Measurements from ENCODE around the gene SLIT3. TPM values are rescaled to one million over a fixed set of nuclear protein-coding genes. Genes with fewer than 3 reads are reported as not detected.

The SLIT3 gene
- total RNA-seq, 3 donors from 2014 or later (not counting 1 experiment from before 2014, with no cell fraction given): 0.34 to 0.80 TPM; not detected in 1

DNA sequence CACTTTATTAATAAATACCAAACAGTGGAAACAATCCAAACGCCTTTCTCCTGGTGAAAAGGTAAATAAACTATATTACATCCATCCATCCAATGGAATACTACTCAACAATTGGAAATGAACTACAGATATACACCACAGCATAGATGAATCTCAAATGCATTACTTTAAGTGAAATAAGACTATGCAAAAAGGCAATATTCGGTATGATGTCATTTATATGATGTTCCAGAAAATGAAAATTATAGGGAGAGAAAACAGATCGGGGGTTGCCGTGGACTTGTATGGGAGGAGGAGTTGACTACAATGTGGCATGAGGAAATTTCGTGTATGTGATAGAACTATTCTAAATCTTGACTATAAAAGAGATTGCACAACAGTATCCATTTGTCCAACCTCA, 27.5 kb upstream of the SLIT3 start:
- DNase-seq (no peak), ATAC-seq (no peak)
- H3K4me1 Mint-ChIP-seq: no peaks in the 10 kb centered on the region
- H3K4me1 ChIP-seq (ENCODE audit: control insufficient read depth, insufficient read depth, low read length): no peaks in the 10 kb centered on the region
- TF ChIP-seq, protein P1, sequence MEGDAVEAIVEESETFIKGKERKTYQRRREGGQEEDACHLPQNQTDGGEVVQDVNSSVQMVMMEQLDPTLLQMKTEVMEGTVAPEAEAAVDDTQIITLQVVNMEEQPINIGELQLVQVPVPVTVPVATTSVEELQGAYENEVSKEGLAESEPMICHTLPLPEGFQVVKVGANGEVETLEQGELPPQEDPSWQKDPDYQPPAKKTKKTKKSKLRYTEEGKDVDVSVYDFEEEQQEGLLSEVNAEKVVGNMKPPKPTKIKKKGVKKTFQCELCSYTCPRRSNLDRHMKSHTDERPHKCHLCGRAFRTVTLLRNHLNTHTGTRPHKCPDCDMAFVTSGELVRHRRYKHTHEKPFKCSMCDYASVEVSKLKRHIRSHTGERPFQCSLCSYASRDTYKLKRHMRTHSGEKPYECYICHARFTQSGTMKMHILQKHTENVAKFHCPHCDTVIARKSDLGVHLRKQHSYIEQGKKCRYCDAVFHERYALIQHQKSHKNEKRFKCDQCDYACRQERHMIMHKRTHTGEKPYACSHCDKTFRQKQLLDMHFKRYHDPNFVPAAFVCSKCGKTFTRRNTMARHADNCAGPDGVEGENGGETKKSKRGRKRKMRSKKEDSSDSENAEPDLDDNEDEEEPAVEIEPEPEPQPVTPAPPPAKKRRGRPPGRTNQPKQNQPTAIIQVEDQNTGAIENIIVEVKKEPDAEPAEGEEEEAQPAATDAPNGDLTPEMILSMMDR (IDR thresholded peaks at IDR 0.05): no peak
- no peaks in the 10 kb centered on the region for H3K9me3 ChIP-seq (ENCODE audit: control insufficient read depth, insufficient read depth, low read length)
- no peak overlapping the region for H3K4me3 ChIP-seq (ENCODE audit: low read length)
- no peaks in the 10 kb centered on the region for H3K36me3 ChIP-seq (ENCODE audit: control insufficient read depth, insufficient read depth, low read length)
- no peaks in the 10 kb centered on the region for H3K36me3 Mint-ChIP-seq
- peaks cover 0 to 8% of the 10 kb centered on the region in 2 donors for H3K27me3 Mint-ChIP-seq (ENCODE audit: low read depth in 2 of 2)
- no peak overlapping the region for H3K27ac Mint-ChIP-seq
- no peaks in the 10 kb centered on the region for H3K9me3 Mint-ChIP-seq
- H3K27me3 ChIP-seq (ENCODE audit: control insufficient read depth, insufficient read depth, low read length): no peaks in the 10 kb centered on the region
- no peak overlapping the region for H3K27ac ChIP-seq (ENCODE audit: low read length)
- intact Hi-C loops (cut with micrococcal nuclease): no loop called here
- no peak overlapping the region for H3K4me3 Mint-ChIP-seq
- 96% methylated on average over 3 of the region's 5 CpGs for WGBS (ENCODE audit: insufficient coverage)

DNA sequence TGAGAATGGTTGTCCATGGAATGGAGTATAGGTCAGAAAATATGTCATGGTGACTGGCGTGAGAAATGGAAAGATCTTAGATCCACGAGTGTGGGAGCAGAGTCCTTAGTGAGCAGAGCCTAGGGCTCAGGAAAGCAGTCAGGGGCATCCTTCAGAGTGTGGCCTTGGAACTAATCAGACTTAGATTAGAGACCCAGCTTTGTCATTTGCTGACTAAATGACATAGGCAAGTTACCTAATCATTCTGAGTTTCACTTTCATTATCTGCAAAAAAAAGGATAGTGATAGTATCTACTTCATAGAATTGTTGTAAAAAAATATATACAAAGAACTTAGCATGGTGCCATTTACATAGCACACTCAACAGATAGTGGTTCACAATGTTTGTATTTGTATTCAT, 24.3 kb upstream of the SLIT3 start:
- DNase-seq: no peak
- Histone ChIP-seq H3K9me3 (ENCODE audit: control insufficient read depth, insufficient read depth, low read length) (no peaks in the 10 kb centered on the region), H3K4me3 (ENCODE audit: low read length) (no peak overlapping the region), H3K27ac (ENCODE audit: low read length) (no peak overlapping the region), H3K36me3 (ENCODE audit: control insufficient read depth, insufficient read depth, low read length) (no peaks in the 10 kb centered on the region), H3K27me3 (ENCODE audit: control insufficient read depth, insufficient read depth, low read length) (no peaks in the 10 kb centered on the region), H3K4me1 (ENCODE audit: control insufficient read depth, insufficient read depth, low read length) (no peaks in the 10 kb centered on the region)
- TF ChIP-seq, protein P1 (IDR thresholded peaks at IDR 0.05): no peak
- intact Hi-C loops (cut with micrococcal nuclease): no loop called here
- H3K27ac Mint-ChIP-seq: no peak overlapping the region
- H3K27me3 Mint-ChIP-seq (ENCODE audit: low read depth in 2 of 2): peaks cover 2 to 17% of the 10 kb centered on the region in 2 donors
- H3K4me1 Mint-ChIP-seq: no peaks in the 10 kb centered on the region
- no peaks in the 10 kb centered on the region for H3K36me3 Mint-ChIP-seq
- WGBS (ENCODE audit: insufficient coverage): 88% methylated on average over 2 of the region's 2 CpGs
- no peak overlapping the region for H3K4me3 Mint-ChIP-seq
- no peaks in the 10 kb centered on the region for H3K9me3 Mint-ChIP-seq
- no peak for ATAC-seq

DNA sequence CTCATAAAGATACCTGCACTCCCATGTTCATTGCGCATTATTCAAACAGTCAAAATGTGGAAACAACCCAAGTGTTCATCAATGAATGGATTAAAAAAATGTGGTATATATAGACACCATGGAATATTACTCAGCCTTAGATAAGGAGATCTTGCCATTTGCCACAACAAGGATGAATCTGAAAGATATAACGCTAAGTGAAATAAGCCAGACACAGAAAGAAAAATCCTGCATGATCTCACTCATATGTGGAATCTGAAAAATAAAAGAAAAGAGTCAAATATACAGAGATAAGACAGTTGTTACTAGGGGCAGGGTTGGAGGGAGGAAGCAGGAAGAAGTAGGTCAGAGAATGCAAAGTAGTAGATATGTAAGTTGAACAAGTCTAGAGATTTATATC, 17.6 kb upstream of the SLIT3 start:
- no peaks in the 10 kb centered on the region for H3K4me1 Mint-ChIP-seq
- intact Hi-C loops (cut with micrococcal nuclease): no loop called here
- no CpG with 5 or more reads among the region's 2 CpGs for WGBS (ENCODE audit: insufficient coverage)
- Histone ChIP-seq H3K27ac (ENCODE audit: low read length) (no peak overlapping the region), H3K4me3 (ENCODE audit: low read length) (no peak overlapping the region), H3K27me3 (ENCODE audit: control insufficient read depth, insufficient read depth, low read length) (no peaks in the 10 kb centered on the region), H3K9me3 (ENCODE audit: control insufficient read depth, insufficient read depth, low read length) (no peaks in the 10 kb centered on the region), H3K36me3 (ENCODE audit: control insufficient read depth, insufficient read depth, low read length) (no peaks in the 10 kb centered on the region), H3K4me1 (ENCODE audit: control insufficient read depth, insufficient read depth, low read length) (no peaks in the 10 kb centered on the region)
- ATAC-seq: no peak
- H3K36me3 Mint-ChIP-seq: no peaks in the 10 kb centered on the region
- DNase-seq: no peak
- peaks cover 20 to 43% of the 10 kb centered on the region in 2 donors for H3K27me3 Mint-ChIP-seq (ENCODE audit: low read depth in 2 of 2)
- H3K4me3 Mint-ChIP-seq: no peak overlapping the region
- H3K9me3 Mint-ChIP-seq: no peaks in the 10 kb centered on the region
- TF ChIP-seq, protein P1 (IDR thresholded peaks at IDR 0.05): no peak
- H3K27ac Mint-ChIP-seq: no peak overlapping the region

DNA sequence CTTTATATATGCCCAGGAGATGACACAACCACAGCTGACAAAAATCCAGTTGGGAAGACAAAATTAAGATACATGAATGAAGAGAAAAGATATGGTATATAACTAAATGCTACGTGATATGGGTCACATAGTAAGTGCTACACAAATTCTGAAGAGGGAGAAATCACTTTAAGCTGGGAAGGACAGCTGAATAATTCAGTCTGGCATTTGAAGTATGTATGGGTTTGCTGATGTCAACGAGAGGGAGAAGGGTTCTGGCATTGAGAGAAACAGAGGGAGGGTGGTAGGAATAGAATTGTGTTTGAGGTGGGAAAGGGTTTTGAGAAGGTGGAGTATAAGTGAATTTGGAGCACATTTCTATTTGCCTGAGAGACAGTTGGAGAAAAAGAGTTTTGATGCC, 6.7 kb upstream of the SLIT3 start:
- Mint-ChIP-seq H3K4me1 (no peaks in the 10 kb centered on the region), H3K36me3 (no peaks in the 10 kb centered on the region), H3K27me3 (ENCODE audit: low read depth in 2 of 2) (peaks cover 15 to 22% of the 10 kb centered on the region in 2 donors), H3K9me3 (peaks cover 0 to 5% of the 10 kb centered on the region in 2 donors), H3K27ac (no peak overlapping the region), H3K4me3 (no peak overlapping the region)
- Histone ChIP-seq H3K36me3 (ENCODE audit: control insufficient read depth, insufficient read depth, low read length) (no peaks in the 10 kb centered on the region), H3K27me3 (ENCODE audit: control insufficient read depth, insufficient read depth, low read length) (no peaks in the 10 kb centered on the region), H3K4me1 (ENCODE audit: control insufficient read depth, insufficient read depth, low read length) (no peaks in the 10 kb centered on the region), H3K27ac (ENCODE audit: low read length) (no peak overlapping the region), H3K4me3 (ENCODE audit: low read length) (no peak overlapping the region), H3K9me3 (ENCODE audit: control insufficient read depth, insufficient read depth, low read length) (no peaks in the 10 kb centered on the region)
- intact Hi-C loops (cut with micrococcal nuclease): loop anchor here (10.0 kb wide), 1 partner anchor 603 kb away; no protein-coding TSS in a partner anchor
- DNase-seq (no peak), ATAC-seq (no peak)
- TF ChIP-seq, protein P1 (IDR thresholded peaks at IDR 0.05): no peak
- 38% methylated on average over 2 of the region's 2 CpGs for WGBS (ENCODE audit: insufficient coverage)

Measured in natural killer cell (primary cell).